ENCODE measurements around the gene RPL7A. TPM values are rescaled to one million over a fixed set of nuclear protein-coding genes. Genes with fewer than 3 reads are reported as not detected.
A peak's percentile ranks its signal among the peaks of the same experiment; 100 is the strongest.
"Not testable (repeated sequence)": the region's sequence is repeated elsewhere in the genome, so short reads cannot be mapped to it uniquely, and the experiment has no call there.

RPL7A gene
- total RNA-seq (2014; rRNA removed; shearing (Covaris generic)) = 2,696 and 2,716 TPM in 2 replicates

- DNase-seq (ENCODE audit: low spot score) = peak; percentile 93
These were observed at the start of gene RPL7A, which contains the start of gene MED22 for GRCh38 chr9:133347985-133348717. Gene RPL7A, plus strand, starts transcription at chr9:133348218. Its CDS starts 26 bp downstream, at chr9:133348244. Gene MED22, minus strand, starts transcription at chr9:133348131. Its CDS starts 1,469 bp downstream, at chr9:133346662.

GRCh38 chr9:133299996-133300395 is 48.0 kb upstream of the RPL7A start:
- not testable (repeated sequence) for DNase-seq (ENCODE audit: low spot score)

GRCh38 chr9:133301253-133302230 is 46.5 kb upstream of the RPL7A start:
- no peak for DNase-seq (ENCODE audit: low spot score)

GRCh38 chr9:133303266-133304157 is 44.5 kb upstream of the RPL7A start:
- no peak for DNase-seq (ENCODE audit: low spot score)

- DNase-seq (ENCODE audit: low spot score) = no peak
These were observed 43.9 kb upstream of the RPL7A start for GRCh38 chr9:133304158-133304470.

GRCh38 chr9:133304477-133305377 is 43.3 kb upstream of the RPL7A start:
- no peak for DNase-seq (ENCODE audit: low spot score)

- no peak for DNase-seq (ENCODE audit: low spot score)
These were observed 42.3 kb upstream of the RPL7A start for GRCh38 chr9:133305731-133306130.

GRCh38 chr9:133306242-133307204 is 41.5 kb upstream of the RPL7A start:
- no peak for DNase-seq (ENCODE audit: low spot score)

- no peak for DNase-seq (ENCODE audit: low spot score)
These were observed 40.7 kb upstream of the RPL7A start for GRCh38 chr9:133307301-133307700.

GRCh38 chr9:133309608-133310007 is 38.4 kb upstream of the RPL7A start:
- no peak for DNase-seq (ENCODE audit: low spot score)

- no peak for DNase-seq (ENCODE audit: low spot score)
These were observed 32.0 kb upstream of the RPL7A start for GRCh38 chr9:133315997-133316396.

GRCh38 chr9:133317551-133317950 is 30.5 kb upstream of the RPL7A start:
- not testable (repeated sequence) for DNase-seq (ENCODE audit: low spot score)

GRCh38 chr9:133320421-133320881 is 27.6 kb upstream of the RPL7A start:
- DNase-seq (ENCODE audit: low spot score) = no peak

- no peak for DNase-seq (ENCODE audit: low spot score)
These were observed 26.5 kb upstream of the RPL7A start for GRCh38 chr9:133321411-133321935.

- DNase-seq (ENCODE audit: low spot score) = no peak
These were observed 25.3 kb upstream of the RPL7A start for GRCh38 chr9:133322701-133323100.

- no peak for DNase-seq (ENCODE audit: low spot score)
These were observed 24.8 kb upstream of the RPL7A start for GRCh38 chr9:133323211-133323610.

GRCh38 chr9:133323991-133324703 is 23.9 kb upstream of the RPL7A start:
- no peak for DNase-seq (ENCODE audit: low spot score)

GRCh38 chr9:133327021-133327420 is 21.0 kb upstream of the RPL7A start:
- DNase-seq (ENCODE audit: low spot score) = not testable (repeated sequence)
